ENCODE data around the gene GPR37L1.
"Not testable (repeated sequence)": the region's sequence is repeated elsewhere in the genome, so short reads cannot be mapped to it uniquely, and the experiment has no call there.

GPR37L1 gene

GRCh38 chr1:202155478-202156021 lies 32.8 kb downstream of the GPR37L1 start:
- peak; percentile 93 for DNase-seq

- no peak for DNase-seq
Observed at GRCh38 chr1:202156590-202156989, 33.9 kb downstream of the GPR37L1 start.

GRCh38 chr1:202157945-202158344 lies 35.2 kb downstream of the GPR37L1 start:
- no peak for DNase-seq

GRCh38 chr1:202158810-202159533 lies 36.3 kb downstream of the GPR37L1 start:
- DNase-seq = no peak

- no peak for DNase-seq
Observed at GRCh38 chr1:202159534-202160371, 37.0 kb downstream of the GPR37L1 start.

GRCh38 chr1:202160377-202160940 lies 37.7 kb downstream of the GPR37L1 start, which contains the start of gene PTPN7:
Gene PTPN7, minus strand, starts transcription at chr1:202160602. Its CDS starts 1,200 bp downstream, at chr1:202159402.
- DNase-seq = peak; percentile 82

GRCh38 chr1:202161151-202162046 lies 38.7 kb downstream of the GPR37L1 start:
- DNase-seq = no peak

- no peak for DNase-seq
Observed at GRCh38 chr1:202162047-202162417, 39.3 kb downstream of the GPR37L1 start.

GRCh38 chr1:202162418-202163280 lies 39.9 kb downstream of the GPR37L1 start:
- DNase-seq = peak; percentile 58

GRCh38 chr1:202163281-202164270 lies 40.9 kb downstream of the GPR37L1 start:
- DNase-seq = no peak

GRCh38 chr1:202164271-202165037 lies 41.7 kb downstream of the GPR37L1 start:
- DNase-seq = no peak

- DNase-seq = no peak
Observed at GRCh38 chr1:202165267-202165941, 42.7 kb downstream of the GPR37L1 start.

- DNase-seq = no peak
Observed at GRCh38 chr1:202165942-202166843, 43.5 kb downstream of the GPR37L1 start.

GRCh38 chr1:202167054-202167453 lies 44.3 kb downstream of the GPR37L1 start:
- DNase-seq = not testable (repeated sequence)

- no peak for DNase-seq
Observed at GRCh38 chr1:202167708-202168415, 45.1 kb downstream of the GPR37L1 start.

GRCh38 chr1:202168861-202169260 lies 46.1 kb downstream of the GPR37L1 start:
- no peak for DNase-seq

GRCh38 chr1:202170726-202171125 lies 48.0 kb downstream of the GPR37L1 start:
- no peak for DNase-seq
